Cerebellar nuclear complex (tissue), 1 donor: ENCODE data around the gene FGF2.
"Not testable (repeated sequence)": the region's sequence is repeated elsewhere in the genome, so short reads cannot be mapped to it uniquely, and the experiment has no call there.

ENCODE experiments used
- DNase-seq, 2 experiments: peaks; one replicate each; lab custom pipeline; 2025; lab: John Stamatoyannopoulos, UW

Gene FGF2

GRCh38 chr4:122826553-122827257 is at the start of gene FGF2:
Gene FGF2 (plus strand): TSS chr4:122826831. CDS start chr4:122827175, 344 bp downstream.
- no peak for DNase-seq

DNA sequence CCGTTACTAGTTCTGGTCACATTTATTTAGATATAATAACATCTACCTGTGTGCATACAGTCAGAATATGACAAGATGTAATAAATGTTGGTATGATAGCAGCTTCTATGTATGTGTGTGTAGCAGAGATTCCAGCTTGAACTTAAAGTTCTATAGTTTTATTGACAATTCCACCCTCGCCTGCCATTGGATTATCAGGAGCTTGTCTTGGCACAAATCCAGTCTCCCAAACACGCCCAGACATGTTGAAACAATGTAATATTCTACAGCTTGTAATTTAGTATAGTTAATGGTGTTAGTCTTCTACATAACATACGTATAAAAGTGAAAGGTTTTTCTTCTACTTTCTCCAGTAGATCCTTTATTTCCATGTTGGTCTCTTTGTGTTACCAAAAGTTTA is 49.7 kb upstream of the FGF2 start:
- no peak for DNase-seq

DNA sequence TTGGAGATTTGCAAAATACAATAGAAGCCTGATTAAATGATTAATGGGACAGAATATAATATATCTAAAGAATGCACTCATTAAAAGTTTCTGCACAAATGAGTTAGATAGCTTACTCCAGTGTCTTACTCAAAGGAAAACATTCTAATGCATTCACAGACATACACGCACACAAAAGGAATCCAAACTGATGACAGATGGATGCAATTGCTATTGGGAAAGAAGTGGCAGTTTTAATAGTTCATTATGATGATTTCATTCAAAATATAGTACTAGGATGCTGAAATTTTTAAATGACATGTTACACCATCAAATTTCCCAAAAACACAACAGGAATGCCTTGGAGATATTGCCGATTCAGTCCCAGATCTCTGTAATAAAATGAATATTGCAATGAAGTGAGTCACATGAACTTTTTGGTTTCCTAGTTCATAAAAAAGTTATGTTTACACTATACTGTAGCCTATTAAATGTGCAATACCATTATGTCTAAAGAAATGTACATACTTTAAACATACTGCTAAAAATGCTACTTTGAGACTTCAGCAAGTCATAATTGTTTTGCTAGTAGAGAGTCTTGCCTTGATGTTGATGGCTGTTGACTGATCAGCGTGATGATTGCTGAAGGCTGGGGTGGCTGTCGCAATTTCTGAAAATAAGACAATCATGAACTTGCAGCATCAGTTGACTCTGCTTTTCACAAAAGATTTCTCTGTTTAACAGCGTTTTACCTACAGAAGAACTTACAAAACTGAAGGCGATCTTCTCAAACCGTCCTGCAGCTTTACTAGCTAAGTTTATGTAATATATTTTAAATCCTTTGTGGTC is 48.6 kb upstream of the FGF2 start:
- no peak for DNase-seq

DNA sequence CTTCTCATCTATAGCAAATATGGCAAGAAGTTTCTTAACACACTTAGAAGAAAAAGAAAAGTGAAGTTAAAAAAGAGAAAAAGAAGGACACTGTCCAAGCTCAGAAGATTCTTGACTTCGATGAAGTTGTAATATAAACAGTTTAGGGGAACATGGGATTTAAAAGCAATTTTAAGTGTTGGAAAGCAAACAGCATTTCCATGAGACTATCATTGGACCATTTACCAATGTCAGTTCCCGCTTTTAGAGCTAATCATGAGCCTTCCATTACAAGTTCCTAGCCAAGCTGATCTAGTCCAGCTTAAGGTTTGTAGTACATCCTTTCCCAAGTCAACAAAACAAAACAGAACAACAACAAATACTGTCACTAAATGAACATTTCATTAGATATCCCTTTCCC is 45.1 kb upstream of the FGF2 start:
- no peak for DNase-seq

DNA sequence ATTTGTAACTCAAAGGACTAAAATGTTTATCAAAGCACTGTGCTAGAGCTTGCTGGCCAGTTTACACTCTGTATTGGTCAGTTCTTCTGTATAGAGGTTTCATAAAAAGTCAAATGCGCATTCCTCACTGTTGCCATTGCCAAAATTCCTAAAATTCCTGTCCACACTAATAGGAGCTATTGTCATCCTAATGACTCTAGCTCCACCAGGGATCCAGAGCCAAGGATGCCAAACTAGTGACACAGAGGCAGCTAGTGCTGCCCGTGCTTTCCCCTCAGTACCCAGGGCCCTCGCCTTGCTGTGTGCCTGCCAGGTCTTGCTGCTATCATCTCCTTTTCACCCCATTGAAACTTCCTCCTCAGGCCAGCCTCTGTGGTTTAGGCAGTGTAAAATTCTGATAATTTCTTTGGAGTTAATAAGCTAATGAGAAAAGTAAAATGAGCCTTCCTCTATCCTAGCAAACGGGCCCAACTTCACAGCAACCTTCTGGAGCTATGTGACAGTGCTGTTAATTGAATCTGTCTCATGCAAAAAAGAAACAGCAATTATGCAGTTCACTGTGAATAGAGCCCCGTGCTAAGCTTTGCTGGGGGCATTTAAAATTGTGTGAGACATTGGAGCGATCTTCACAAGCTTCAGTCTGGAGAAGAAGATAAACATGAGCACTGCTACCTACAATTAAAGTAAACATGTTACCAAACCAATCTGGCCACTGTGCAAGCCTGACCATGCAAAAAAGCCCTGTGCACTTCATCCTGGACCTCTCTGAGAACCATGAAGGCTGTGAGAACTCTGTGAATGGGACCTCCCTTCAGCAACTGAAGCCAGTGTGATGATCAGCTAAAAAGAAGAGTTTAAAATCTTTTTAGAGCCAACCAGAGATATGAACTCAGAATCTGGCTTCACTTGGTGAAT is 43.1 kb upstream of the FGF2 start:
- no peak for DNase-seq

DNA sequence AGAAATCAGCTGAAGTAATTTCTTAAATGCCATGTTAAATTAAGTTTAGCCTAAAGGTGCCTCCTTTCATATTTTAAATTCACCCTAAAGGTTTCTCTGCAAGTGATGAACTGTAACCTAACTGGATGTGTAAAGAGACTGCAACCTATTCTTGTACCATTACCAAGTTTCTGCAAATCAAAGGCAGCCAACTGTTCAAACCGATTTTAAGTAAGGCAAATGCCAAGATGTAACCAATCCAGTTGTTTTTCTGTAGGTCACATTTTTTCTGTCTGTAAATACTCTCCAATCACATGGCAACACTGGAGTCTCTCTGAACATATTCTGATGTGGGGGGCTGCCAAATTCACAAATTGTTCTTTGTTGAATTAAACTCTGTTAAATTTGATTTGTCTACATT is 42.4 kb upstream of the FGF2 start:
- no peak for DNase-seq

DNA sequence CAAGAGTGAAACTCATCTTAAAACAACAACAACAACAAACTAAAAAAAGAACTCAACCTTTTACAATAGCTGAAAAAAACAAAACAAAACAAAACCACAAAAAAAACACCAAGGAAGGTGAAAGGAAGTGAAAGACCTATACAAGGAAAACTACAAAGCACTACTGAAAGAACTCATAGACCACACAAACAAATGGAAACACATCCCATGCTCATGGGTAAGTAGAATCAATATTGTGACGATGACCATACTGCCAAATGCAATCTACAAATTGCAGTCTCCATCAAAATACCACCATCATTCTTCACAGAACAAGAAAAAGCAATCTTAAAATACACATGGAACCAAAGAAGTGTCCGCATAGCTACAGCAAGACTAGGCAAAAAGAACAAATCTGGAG is 41.5 kb upstream of the FGF2 start:
- no peak for DNase-seq

DNA sequence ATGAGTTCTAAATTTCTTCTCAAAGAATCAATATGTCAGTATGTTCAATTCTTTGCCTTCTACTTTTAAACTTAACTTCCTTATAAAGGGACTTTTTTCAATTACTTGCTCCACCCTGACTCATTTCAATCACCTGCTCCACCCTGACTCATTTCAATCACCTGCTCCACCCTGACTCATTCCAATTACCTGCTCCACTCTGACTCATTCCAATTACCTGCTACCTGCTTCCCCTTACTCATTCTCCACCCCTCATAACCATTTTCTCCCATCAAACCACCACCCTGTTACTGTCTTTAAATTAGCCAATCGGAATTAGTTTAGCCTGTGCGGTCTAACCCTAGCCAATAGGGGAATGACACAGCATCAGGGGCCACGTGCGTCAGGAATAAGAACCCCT is 40.3 kb upstream of the FGF2 start:
- DNase-seq: not testable (repeated sequence)

DNA sequence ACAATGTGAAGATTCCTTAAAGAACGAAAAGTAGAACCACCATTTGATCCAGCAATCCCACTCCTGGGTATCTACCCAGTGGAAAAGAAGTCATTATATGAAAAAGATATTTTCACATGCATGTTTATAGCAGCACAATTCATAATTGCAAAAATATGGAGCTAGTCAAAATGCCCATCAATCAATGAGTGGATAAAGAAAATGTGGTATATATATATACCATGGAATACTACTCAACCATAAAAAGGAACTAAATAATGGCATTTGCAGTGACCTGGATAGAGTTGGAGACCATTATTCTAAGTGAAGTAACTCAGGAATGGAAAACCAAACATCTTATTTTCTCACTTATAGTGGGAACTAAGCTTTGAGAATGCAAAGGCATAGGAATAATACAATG is 39.7 kb upstream of the FGF2 start:
- DNase-seq: not testable (repeated sequence)

DNA sequence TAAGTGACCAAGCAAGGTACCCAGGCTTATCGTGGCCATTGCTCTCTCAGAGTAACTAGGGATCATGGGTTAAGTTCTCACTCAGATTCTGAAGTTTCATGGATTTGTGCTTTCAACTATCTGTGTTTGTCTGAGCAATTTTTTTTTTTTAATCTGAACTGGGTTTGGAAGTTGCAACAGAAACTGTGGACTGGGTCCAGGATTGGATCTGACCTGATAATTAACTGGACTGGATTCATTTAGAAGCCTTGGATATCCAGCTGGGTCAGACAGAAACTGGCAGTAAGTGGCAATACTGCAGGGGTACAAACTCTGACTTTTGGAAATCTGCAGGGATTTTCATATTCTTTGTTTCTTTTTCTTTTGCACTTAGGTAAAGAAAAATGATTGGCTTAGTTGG is 38.7 kb upstream of the FGF2 start:
- no peak for DNase-seq

GRCh38 chr4:122788935-122789334 is 37.7 kb upstream of the FGF2 start:
- DNase-seq: no peak

- no peak for DNase-seq
Measured at GRCh38 chr4:122793811-122794210, 32.8 kb upstream of the FGF2 start.

DNA sequence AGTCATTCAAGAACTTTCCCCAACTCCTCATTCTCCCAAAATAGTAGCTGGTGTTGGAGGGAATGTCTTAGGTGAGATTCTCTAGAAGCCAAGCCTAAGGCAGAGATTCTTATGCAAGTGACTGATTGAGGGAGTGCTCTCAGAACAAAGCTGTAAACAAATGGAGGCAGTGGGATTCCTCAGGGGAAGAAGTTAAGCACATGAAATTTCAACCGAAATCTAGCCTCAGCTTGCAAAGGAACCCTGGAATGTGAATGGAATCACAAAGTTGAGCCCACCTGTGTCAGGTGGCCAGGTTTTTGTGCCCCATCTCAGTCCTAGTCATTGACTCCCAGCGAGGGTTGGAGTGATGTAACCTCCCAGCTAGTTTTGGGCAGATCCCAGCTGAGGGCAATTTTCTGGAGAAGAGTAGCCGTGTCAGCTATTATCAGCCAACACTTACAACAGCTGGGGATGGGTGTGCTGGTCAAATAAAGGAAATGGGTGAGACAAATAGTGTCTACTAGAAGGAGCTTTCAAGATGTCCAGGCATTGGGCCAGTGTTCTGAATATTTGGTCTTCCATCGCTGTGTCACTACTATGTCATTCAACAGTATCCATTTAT is 29.7 kb upstream of the FGF2 start:
- no peak for DNase-seq

- DNase-seq: no peak
Measured at GRCh38 chr4:122797405-122798094, 29.1 kb upstream of the FGF2 start.

DNA sequence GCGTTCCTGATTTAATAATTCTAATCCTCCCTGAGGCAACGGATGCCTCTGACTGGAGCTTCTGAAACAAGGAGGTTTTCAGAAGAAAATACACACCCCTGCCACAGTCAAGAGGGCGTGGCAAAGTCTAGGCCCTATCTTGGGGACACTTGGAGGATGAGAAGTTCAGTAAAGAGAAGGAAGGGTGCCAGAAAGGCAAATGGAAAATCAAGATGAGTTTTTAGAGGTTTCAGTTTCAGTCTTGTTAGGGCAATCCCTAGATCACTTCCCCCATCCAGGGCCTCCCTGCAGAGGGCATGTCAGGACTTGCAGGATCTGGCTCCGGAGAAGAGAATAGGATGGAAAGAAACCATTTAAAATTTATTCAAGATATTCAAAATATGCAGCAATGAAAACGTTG is 28.5 kb upstream of the FGF2 start:
- no peak for DNase-seq

- no peak for DNase-seq
Measured at GRCh38 chr4:122798917-122799316, 27.7 kb upstream of the FGF2 start.

DNA sequence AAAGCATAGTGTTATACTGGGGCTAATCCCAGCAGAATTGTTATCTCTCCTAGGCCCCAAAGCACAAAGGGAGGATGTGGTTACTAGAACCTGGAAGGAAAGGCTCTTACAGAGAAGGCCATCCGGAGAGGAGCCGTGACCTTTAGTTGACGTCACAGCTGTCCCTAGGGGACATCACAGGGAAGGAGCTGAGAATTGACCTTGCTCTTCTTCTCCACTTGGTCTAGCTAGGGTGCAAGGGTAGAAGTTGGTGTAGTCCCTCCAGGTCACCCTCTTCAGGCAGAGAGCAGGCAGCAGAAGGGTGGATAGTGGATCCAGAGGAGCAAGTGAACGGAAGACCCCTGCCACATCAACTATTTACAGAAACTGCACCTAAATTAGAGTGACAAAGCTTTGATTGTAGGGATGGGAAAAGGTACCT is 22.8 kb upstream of the FGF2 start:
- DNase-seq: no peak

- no peak for DNase-seq
Measured at GRCh38 chr4:122806981-122807679, 19.5 kb upstream of the FGF2 start.

- no peak for DNase-seq
Measured at GRCh38 chr4:122810669-122811068, 16.0 kb upstream of the FGF2 start.

DNA sequence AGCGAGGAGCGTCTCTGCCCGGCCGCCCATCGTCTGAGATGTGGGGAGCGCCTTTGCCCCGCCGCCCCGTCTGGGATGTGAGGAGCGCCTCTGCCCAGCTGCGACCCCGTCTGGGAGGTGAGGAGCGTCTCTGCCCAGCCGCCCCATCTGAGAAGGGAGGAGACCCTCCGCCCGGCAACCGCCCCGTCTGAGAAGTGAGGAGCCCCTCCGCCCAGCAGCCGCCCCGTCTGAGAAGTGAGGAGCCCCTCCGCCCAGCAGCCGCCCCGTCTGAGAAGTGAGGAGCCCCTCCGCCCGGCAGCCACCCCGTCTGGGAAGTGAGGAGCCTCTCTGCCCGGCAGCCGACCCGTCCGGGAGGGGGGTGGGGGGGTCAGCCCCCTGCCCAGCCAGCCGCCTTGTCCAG is 14.8 kb upstream of the FGF2 start:
- not testable (repeated sequence) for DNase-seq

DNA sequence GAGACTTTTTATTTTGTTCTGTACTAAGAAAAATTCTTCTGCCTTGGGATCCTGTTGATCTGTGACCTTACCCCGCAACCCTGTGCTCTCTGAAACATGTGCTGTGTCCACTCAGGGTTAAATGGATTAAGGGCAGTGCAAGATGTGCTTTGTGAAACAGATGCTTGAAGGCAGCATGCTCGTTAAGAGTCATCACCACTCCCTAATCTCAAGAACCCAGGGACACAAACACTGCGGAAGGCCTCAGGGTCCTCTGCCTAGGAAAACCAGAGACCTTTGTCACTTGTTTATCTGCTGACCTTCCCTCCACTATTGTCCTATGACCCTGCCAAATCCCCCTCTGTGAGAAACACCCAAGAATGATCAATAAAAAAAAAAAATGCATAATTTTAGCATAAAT is 13.8 kb upstream of the FGF2 start:
- DNase-seq: not testable (repeated sequence)
